Measurements from ENCODE around the gene ARSD. TPM values are rescaled to one million over a fixed set of nuclear protein-coding genes. Genes with fewer than 3 reads are reported as not detected.

The ARSD gene
- total RNA-seq, 1 experiment from 2014 or later: 12.7 TPM

DNA sequence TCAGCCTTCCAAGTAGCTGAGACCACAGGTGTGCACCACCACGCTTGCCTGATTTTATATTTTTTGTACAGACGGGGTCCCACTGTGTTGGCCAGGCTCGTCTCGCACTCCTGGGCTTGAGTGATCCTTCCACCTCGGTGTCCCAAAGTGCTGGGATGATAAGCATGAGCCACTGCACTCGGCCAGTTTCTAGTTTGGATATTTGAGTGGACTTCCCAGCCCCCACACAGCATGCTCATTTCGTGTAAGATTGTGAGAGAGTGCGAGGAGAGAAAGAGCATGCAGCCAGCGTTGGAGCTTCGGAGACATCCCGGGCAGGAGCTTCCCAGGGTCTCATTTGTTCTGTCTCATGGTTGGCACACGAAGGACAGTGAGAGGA lies 31.8 kb downstream of the ARSD start:
- Histone ChIP-seq H3K4me1 (ENCODE audit: control insufficient read depth, insufficient read depth, low read length) (no peaks in the 10 kb centered on the region), H3K9me3 (ENCODE audit: control insufficient read depth, insufficient read depth, low read depth, low read length) (no peaks in the 10 kb centered on the region), H3K4me3 (ENCODE audit: low read depth in 2 of 2, low read length in 2 of 2) (no peak overlapping the region), H3K27me3 (ENCODE audit: control insufficient read depth, insufficient read depth, low read length) (no peaks in the 10 kb centered on the region), H3K27ac (ENCODE audit: low read length) (no peak overlapping the region), H3K36me3 (ENCODE audit: control insufficient read depth, insufficient read depth, low read length) (no peaks in the 10 kb centered on the region)
- DNase-seq (ENCODE audit: low read depth, low spot score) (no peak), ATAC-seq (no peak)
- ChIA-PET CTCF (no interaction called here), POLR2A (no interaction called here)
- intact Hi-C loops (cut with micrococcal nuclease; ENCODE audit: unreplicated experiment): no loop called here
- in situ Hi-C loops (cut with HindIII; ENCODE audit: low pct_unique_long_range_greater_than_20kb, low sequenced_read_pairs): no loop called here
- no TSS peak for BruUV-seq (replicated peaks)
- TF ChIP-seq, protein P1, sequence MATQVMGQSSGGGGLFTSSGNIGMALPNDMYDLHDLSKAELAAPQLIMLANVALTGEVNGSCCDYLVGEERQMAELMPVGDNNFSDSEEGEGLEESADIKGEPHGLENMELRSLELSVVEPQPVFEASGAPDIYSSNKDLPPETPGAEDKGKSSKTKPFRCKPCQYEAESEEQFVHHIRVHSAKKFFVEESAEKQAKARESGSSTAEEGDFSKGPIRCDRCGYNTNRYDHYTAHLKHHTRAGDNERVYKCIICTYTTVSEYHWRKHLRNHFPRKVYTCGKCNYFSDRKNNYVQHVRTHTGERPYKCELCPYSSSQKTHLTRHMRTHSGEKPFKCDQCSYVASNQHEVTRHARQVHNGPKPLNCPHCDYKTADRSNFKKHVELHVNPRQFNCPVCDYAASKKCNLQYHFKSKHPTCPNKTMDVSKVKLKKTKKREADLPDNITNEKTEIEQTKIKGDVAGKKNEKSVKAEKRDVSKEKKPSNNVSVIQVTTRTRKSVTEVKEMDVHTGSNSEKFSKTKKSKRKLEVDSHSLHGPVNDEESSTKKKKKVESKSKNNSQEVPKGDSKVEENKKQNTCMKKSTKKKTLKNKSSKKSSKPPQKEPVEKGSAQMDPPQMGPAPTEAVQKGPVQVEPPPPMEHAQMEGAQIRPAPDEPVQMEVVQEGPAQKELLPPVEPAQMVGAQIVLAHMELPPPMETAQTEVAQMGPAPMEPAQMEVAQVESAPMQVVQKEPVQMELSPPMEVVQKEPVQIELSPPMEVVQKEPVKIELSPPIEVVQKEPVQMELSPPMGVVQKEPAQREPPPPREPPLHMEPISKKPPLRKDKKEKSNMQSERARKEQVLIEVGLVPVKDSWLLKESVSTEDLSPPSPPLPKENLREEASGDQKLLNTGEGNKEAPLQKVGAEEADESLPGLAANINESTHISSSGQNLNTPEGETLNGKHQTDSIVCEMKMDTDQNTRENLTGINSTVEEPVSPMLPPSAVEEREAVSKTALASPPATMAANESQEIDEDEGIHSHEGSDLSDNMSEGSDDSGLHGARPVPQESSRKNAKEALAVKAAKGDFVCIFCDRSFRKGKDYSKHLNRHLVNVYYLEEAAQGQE (IDR thresholded peaks at IDR 0.05; ENCODE audit: insufficient read depth in 1 of 2, low read depth in 2 of 2, low read length in 1 of 2): no peak
- TF ChIP-seq TCF7L2 (IDR thresholded peaks at IDR 0.05; ENCODE audit: low read depth, low read length) (no peak), POLR2AphosphoS5 (IDR thresholded peaks at IDR 0.05; ENCODE audit: low read depth, low read length) (no peak), SIN3A (IDR thresholded peaks at IDR 0.05; ENCODE audit: borderline replicate concordance, insufficient read depth, low read depth, low read length) (no peak)
- TF ChIP-seq, protein P2, sequence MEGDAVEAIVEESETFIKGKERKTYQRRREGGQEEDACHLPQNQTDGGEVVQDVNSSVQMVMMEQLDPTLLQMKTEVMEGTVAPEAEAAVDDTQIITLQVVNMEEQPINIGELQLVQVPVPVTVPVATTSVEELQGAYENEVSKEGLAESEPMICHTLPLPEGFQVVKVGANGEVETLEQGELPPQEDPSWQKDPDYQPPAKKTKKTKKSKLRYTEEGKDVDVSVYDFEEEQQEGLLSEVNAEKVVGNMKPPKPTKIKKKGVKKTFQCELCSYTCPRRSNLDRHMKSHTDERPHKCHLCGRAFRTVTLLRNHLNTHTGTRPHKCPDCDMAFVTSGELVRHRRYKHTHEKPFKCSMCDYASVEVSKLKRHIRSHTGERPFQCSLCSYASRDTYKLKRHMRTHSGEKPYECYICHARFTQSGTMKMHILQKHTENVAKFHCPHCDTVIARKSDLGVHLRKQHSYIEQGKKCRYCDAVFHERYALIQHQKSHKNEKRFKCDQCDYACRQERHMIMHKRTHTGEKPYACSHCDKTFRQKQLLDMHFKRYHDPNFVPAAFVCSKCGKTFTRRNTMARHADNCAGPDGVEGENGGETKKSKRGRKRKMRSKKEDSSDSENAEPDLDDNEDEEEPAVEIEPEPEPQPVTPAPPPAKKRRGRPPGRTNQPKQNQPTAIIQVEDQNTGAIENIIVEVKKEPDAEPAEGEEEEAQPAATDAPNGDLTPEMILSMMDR (IDR thresholded peaks at IDR 0.05): no peak

DNA sequence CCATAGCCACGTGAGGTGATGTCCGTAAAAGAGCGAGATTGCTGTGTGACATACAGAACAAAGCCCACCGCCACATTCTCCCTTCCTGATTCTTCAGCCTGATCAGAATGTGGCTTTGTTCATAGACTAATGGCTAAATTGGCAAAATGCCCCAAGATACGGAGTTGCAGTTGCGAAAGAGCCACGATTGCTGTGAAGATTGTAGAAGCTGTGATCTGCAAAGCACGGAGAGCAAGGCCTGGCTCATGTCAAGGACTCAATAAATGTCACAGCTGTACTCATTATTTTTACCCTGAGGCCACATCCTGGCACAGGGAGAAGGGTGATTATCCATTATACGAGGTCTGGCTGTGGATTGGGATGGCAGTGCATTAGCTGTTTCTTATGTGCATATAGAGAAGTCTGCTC lies 34.2 kb downstream of the ARSD start:
- Histone ChIP-seq H3K4me3 (ENCODE audit: low read depth in 2 of 2, low read length in 2 of 2) (no peak overlapping the region), H3K36me3 (ENCODE audit: control insufficient read depth, insufficient read depth, low read length) (no peaks in the 10 kb centered on the region), H3K4me1 (ENCODE audit: control insufficient read depth, insufficient read depth, low read length) (no peaks in the 10 kb centered on the region), H3K27me3 (ENCODE audit: control insufficient read depth, insufficient read depth, low read length) (no peaks in the 10 kb centered on the region), H3K9me3 (ENCODE audit: control insufficient read depth, insufficient read depth, low read depth, low read length) (no peaks in the 10 kb centered on the region), H3K27ac (ENCODE audit: low read length) (no peak overlapping the region)
- DNase-seq (ENCODE audit: low read depth, low spot score) (no peak), ATAC-seq (no peak)
- ChIA-PET CTCF (no interaction called here), POLR2A (no interaction called here)
- TF ChIP-seq SIN3A (IDR thresholded peaks at IDR 0.05; ENCODE audit: borderline replicate concordance, insufficient read depth, low read depth, low read length) (no peak), POLR2AphosphoS5 (IDR thresholded peaks at IDR 0.05; ENCODE audit: low read depth, low read length) (no peak), TCF7L2 (IDR thresholded peaks at IDR 0.05; ENCODE audit: low read depth, low read length) (no peak)
- TF ChIP-seq, protein P2 (IDR thresholded peaks at IDR 0.05): no peak
- TF ChIP-seq, protein P1 (IDR thresholded peaks at IDR 0.05; ENCODE audit: insufficient read depth in 1 of 2, low read depth in 2 of 2, low read length in 1 of 2): no peak
- no TSS peak for BruUV-seq (replicated peaks)
- in situ Hi-C loops (cut with HindIII; ENCODE audit: low pct_unique_long_range_greater_than_20kb, low sequenced_read_pairs) (no loop called here), intact Hi-C loops (cut with micrococcal nuclease; ENCODE audit: unreplicated experiment) (no loop called here)
